Neural progenitor cell (in vitro differentiated cells): ENCODE measurements around the gene FRMPD2. TPM values are rescaled to one million over a fixed set of nuclear protein-coding genes. Genes with fewer than 3 reads are reported as not detected.

Source experiments
- DNase-seq: peaks from one replicate; pipeline ENCODE4 v3.0.0-alpha.2; 2016; ENCODE audit warnings: low spot score
- H2AFZ ChIP-seq: fragments of 200-600 bp; sonication (generic); replicated peaks from 2 replicates; pipeline ENCODE4 v1.6.1; 2016; ENCODE audit warnings: antibody characterized with exemption
- H3F3A ChIP-seq: fragments of 200-600 bp; sonication (generic); 2 replicates; pipeline ENCODE4 v1.6.1; 2016; ENCODE audit warnings: antibody characterized with exemption, low read depth
- H3K27ac ChIP-seq: fragments of 200-600 bp; sonication (generic); 2 replicates; pipeline ENCODE4 v1.5.1; 2016; ENCODE audit warnings: mild to moderate bottlenecking
- H3K27me3 ChIP-seq: fragments of 200-600 bp; sonication (generic); 2 replicates; pipeline ENCODE4 v1.6.1; 2016; ENCODE audit warnings: mild to moderate bottlenecking, moderate library complexity
- H3K36me3 ChIP-seq: fragments of 200-600 bp; sonication (generic); 2 replicates; pipeline ENCODE4 v1.5.1; 2016
- H3K4me1 ChIP-seq: fragments of 200-600 bp; sonication (generic); 2 replicates; pipeline ENCODE4 v1.6.1; 2016; ENCODE audit warnings: mixed run types
- H3K4me2 ChIP-seq: fragments of 200-600 bp; sonication (generic); 2 replicates; pipeline ENCODE4 v1.6.1; 2016
- H3K4me3 ChIP-seq: fragments of 200-600 bp; sonication (generic); 2 replicates; pipeline ENCODE4 v1.5.1; 2016
- H3K79me2 ChIP-seq: fragments of 200-600 bp; sonication (generic); 2 replicates; pipeline ENCODE4 v1.6.1; 2016; ENCODE audit warnings: low read depth
- H3K9ac ChIP-seq: fragments of 200-600 bp; sonication (generic); 2 replicates; pipeline ENCODE4 v1.6.1; 2016
- H3K9me3 ChIP-seq: fragments of 200-600 bp; sonication (generic); 2 replicates; pipeline ENCODE4 v1.5.1; 2016; ENCODE audit warnings: low read depth
- H4K20me1 ChIP-seq: fragments of 200-600 bp; sonication (generic); 2 replicates; pipeline ENCODE4 v1.6.1; 2016; ENCODE audit warnings: low read depth
- H3K27ac Mint-ChIP-seq: 3 replicates; pipeline ENCODE4 v1.8.0; 2021; ENCODE audit warnings: mixed read lengths
- H3K27me3 Mint-ChIP-seq: 2 replicates; pipeline ENCODE4 v1.8.0; 2022; ENCODE audit warnings: low read depth, mild to moderate bottlenecking, inconsistent platforms, moderate library complexity, mixed read lengths; ENCODE audit not compliant: insufficient read depth
- H3K36me3 Mint-ChIP-seq: 3 replicates; pipeline ENCODE4 v1.8.0; 2021; ENCODE audit warnings: mixed read lengths
- H3K4me1 Mint-ChIP-seq: 3 replicates; pipeline ENCODE4 v1.8.0; 2021; ENCODE audit warnings: mixed read lengths
- H3K4me3 Mint-ChIP-seq: 3 replicates; pipeline ENCODE4 v1.8.0; 2021; ENCODE audit warnings: mild to moderate bottlenecking, moderate library complexity, mixed read lengths
- H3K9me3 Mint-ChIP-seq: 3 replicates; pipeline ENCODE4 v1.8.0; 2020; ENCODE audit warnings: mixed read lengths
- EZH2 ChIP-seq: fragments of 200-600 bp; sonication (generic); IDR thresholded peaks from 2 replicates; pipeline ENCODE4 v1.6.1; 2017; ENCODE audit warnings: antibody characterized with exemption, mild to moderate bottlenecking, moderate library complexity
- EZH2phosphoT487 ChIP-seq: fragments of 200-600 bp; sonication (generic); IDR thresholded peaks from 2 replicates; pipeline ENCODE4 v1.6.1; 2017; ENCODE audit warnings: antibody characterized with exemption
- total RNA-seq: library from RNA; depleted of rRNA; stranded (reverse); fragments of >200 nt; gene quantifications from 2 replicates; pipeline ENCODE4 v1.2.3, GENCODE V29; 2015; ENCODE audit warnings: low replicate concordance
- TF ChIP-seq, protein P1 (sequence below): fragments of 200-600 bp; sonication (generic); IDR thresholded peaks from 2 replicates; pipeline ENCODE4 v1.5.1; 2017; ENCODE audit warnings: antibody characterized with exemption, mild to moderate bottlenecking

The FRMPD2 gene
- total RNA-seq, 1 donor from 2014 or later, result not detected

DNA sequence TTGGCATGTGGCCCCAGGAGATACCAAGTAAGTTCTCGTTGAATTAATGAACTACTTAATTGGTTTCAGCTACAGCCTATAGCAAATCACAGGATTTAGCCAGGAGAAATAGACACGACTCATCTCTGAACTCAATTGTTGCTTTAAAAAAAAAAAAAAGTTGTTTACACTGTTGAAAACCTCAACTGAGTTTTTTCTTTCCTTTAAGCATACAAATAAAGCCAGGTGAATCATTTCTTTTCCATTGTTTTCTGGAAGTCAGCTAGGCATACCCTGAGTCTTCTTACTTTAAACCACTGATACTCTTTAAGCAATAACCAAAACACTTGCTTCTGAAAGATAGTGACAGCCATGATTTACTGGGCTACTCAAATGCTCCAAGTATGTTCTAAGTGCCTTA lies 755 bp downstream of the FRMPD2 start:
- Mint-ChIP-seq H3K27me3 (no peaks in the 10 kb centered on the region), H3K27ac (no peak overlapping the region), H3K4me3 (no peak overlapping the region), H3K36me3 (no peaks in the 10 kb centered on the region), H3K4me1 (peaks cover 11% of the 10 kb centered on the region), H3K9me3 (peaks cover 7% of the 10 kb centered on the region)
- no peak overlapping the region for H2AFZ ChIP-seq
- TF ChIP-seq EZH2, result no peak
- TF ChIP-seq, protein P1, sequence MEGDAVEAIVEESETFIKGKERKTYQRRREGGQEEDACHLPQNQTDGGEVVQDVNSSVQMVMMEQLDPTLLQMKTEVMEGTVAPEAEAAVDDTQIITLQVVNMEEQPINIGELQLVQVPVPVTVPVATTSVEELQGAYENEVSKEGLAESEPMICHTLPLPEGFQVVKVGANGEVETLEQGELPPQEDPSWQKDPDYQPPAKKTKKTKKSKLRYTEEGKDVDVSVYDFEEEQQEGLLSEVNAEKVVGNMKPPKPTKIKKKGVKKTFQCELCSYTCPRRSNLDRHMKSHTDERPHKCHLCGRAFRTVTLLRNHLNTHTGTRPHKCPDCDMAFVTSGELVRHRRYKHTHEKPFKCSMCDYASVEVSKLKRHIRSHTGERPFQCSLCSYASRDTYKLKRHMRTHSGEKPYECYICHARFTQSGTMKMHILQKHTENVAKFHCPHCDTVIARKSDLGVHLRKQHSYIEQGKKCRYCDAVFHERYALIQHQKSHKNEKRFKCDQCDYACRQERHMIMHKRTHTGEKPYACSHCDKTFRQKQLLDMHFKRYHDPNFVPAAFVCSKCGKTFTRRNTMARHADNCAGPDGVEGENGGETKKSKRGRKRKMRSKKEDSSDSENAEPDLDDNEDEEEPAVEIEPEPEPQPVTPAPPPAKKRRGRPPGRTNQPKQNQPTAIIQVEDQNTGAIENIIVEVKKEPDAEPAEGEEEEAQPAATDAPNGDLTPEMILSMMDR, result no peak
- TF ChIP-seq EZH2phosphoT487, result no peak
- H3K9me3 ChIP-seq, result no peaks in the 10 kb centered on the region
- H3K4me2 ChIP-seq, result peak overlapping the region; percentile 58
- H3K79me2 ChIP-seq, result no peaks in the 10 kb centered on the region
- no peak overlapping the region for H3K9ac ChIP-seq
- H3K4me1 ChIP-seq, result peaks cover 16% of the 10 kb centered on the region
- H4K20me1 ChIP-seq, result no peaks in the 10 kb centered on the region
- H3K36me3 ChIP-seq, result no peaks in the 10 kb centered on the region
- H3K27ac ChIP-seq, result no peak overlapping the region
- H3K27me3 ChIP-seq, result no peaks in the 10 kb centered on the region
- H3F3A ChIP-seq, result peaks cover 20% of the 10 kb centered on the region
- DNase-seq, result no peak
- H3K4me3 ChIP-seq, result no peak overlapping the region

DNA sequence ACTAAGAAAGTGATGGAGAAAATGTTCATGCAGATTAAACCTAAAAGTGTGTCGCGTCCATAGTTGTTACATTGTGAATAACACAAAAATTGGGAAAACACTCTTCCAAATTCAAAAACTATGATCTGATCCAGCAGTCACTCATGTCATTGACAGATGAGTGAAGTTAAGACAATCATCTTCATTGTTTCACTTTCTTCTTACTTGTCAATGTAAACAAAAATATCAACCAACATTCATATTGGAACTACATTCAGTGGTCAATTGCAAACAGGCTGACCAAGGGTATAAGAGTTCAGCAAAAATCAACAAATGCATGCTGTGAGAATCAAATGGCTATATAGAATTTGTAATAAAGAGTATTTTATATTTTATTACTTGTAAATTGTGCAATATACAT lies 1.8 kb downstream of the FRMPD2 start:
- Histone ChIP-seq H3K9me3 (no peaks in the 10 kb centered on the region), H3K27ac (no peak overlapping the region), H3K27me3 (no peaks in the 10 kb centered on the region), H3K9ac (no peak overlapping the region), H3K4me3 (no peak overlapping the region), H4K20me1 (no peaks in the 10 kb centered on the region), H3K79me2 (no peaks in the 10 kb centered on the region), H2AFZ (no peak overlapping the region), H3K36me3 (no peaks in the 10 kb centered on the region), H3K4me1 (peaks cover 16% of the 10 kb centered on the region), H3K4me2 (no peak overlapping the region), H3F3A (peaks cover 20% of the 10 kb centered on the region)
- H3K4me3 Mint-ChIP-seq, result no peak overlapping the region
- H3K4me1 Mint-ChIP-seq, result peaks cover 11% of the 10 kb centered on the region
- no peak for TF ChIP-seq EZH2
- TF ChIP-seq EZH2phosphoT487, result no peak
- TF ChIP-seq, protein P1, result no peak
- no peaks in the 10 kb centered on the region for H3K36me3 Mint-ChIP-seq
- no peak for DNase-seq
- H3K27me3 Mint-ChIP-seq, result no peaks in the 10 kb centered on the region
- H3K9me3 Mint-ChIP-seq, result peaks cover under 1% of the 10 kb centered on the region
- H3K27ac Mint-ChIP-seq, result no peak overlapping the region

DNA sequence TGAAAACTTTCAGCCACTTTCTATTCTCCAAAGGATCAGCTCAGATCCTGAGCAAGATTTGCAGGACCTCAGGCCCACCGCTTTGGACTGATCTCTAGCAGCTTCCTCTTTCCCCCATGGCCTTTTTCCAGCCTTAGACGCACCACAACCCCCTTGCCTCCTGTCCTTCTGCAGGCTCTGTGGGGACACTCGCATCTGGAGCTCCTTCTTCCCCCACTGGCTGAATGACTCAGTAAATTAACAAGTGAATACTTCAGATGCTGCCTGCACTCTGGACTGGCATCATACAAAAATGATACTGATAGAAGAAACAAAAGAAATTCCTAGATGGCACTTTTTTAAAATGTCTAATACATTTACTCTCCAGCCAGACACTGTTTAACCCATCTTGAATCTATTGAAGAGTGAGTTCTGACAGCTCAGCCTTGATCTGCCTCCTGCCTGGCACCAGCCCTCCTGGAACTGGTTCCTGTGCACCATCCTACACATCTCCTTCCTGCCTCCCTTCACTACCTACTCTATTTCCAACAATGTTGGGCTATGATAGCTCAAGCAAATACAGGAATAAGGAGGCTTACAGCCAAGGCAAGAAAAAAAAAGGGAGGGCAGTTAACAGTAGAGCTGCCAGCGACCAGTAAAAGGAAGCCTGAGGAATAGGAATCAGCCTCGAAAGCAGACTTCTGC lies 3.3 kb downstream of the FRMPD2 start:
- Histone ChIP-seq H3K27ac (no peak overlapping the region), H3K4me1 (peaks cover 16% of the 10 kb centered on the region), H3F3A (peaks cover 20% of the 10 kb centered on the region), H4K20me1 (no peaks in the 10 kb centered on the region), H3K79me2 (no peaks in the 10 kb centered on the region), H3K4me3 (no peak overlapping the region), H3K36me3 (no peaks in the 10 kb centered on the region), H3K4me2 (no peak overlapping the region), H3K9me3 (no peaks in the 10 kb centered on the region), H3K9ac (no peak overlapping the region), H3K27me3 (no peaks in the 10 kb centered on the region), H2AFZ (no peak overlapping the region)
- no peaks in the 10 kb centered on the region for H3K9me3 Mint-ChIP-seq
- DNase-seq, result no peak
- no peak overlapping the region for H3K27ac Mint-ChIP-seq
- H3K4me1 Mint-ChIP-seq, result peaks cover 11% of the 10 kb centered on the region
- TF ChIP-seq, protein P1, result no peak
- TF ChIP-seq EZH2 (no peak), EZH2phosphoT487 (no peak)
- no peaks in the 10 kb centered on the region for H3K27me3 Mint-ChIP-seq
- H3K36me3 Mint-ChIP-seq, result no peaks in the 10 kb centered on the region
- H3K4me3 Mint-ChIP-seq, result no peak overlapping the region
